ENCODE results near the gene NMNAT2. TPM values are rescaled to one million over a fixed set of nuclear protein-coding genes. Genes with fewer than 3 reads are reported as not detected.

NMNAT2 gene
- total and polyA plus RNA-seq, 2 experiments from 2014 or later, result 3.6 to 10.0 TPM

DNA sequence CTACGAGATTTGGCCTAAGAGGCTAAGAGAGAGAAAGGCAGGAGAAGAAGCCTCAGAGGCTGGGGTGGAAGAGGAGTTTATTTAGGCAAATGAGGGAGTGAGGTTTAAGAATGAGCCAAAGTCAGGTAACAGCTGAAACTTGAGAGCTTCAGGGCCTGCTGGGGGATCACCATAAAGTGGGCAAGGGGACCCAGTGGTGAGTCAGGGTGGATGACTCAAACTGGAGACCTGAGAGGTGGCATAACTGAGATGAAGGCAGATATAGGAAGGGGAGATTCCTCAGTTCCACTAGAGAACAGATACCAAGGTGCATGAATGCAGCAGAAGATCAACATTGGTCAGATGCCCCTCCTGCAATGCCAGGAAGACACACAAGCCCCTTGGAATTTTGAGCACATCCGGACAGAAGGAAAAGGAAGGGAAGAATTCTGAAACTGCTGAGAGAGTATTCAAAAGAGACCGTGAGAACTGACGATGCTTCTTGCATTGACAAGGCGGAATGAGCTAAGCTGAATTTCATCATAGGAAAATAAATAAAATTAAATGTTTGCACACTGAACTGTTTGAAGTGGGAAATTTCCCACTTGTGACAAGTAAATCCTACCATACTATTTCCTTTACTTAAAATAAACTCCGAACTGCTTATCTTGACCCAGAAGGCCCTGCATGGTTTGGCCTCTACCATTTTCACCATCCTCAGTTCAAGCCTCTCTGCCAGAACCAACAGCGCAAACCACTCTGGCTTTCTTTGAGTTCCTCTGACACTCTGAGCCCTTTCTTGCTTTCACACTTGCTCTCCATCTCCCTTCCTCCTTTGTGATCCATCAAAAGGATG, 94.1 kb downstream of the NMNAT2 start (continued):
- TF ChIP-seq, protein P1, sequence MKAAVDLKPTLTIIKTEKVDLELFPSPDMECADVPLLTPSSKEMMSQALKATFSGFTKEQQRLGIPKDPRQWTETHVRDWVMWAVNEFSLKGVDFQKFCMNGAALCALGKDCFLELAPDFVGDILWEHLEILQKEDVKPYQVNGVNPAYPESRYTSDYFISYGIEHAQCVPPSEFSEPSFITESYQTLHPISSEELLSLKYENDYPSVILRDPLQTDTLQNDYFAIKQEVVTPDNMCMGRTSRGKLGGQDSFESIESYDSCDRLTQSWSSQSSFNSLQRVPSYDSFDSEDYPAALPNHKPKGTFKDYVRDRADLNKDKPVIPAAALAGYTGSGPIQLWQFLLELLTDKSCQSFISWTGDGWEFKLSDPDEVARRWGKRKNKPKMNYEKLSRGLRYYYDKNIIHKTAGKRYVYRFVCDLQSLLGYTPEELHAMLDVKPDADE (IDR thresholded peaks at IDR 0.05), result no peak
- TF ChIP-seq NANOG (IDR thresholded peaks at IDR 0.05; ENCODE audit: borderline replicate concordance), result no peak
- no peak for TF ChIP-seq POLR2AphosphoS5 (IDR thresholded peaks at IDR 0.05; ENCODE audit: low read depth)
- TF ChIP-seq, protein P2, sequence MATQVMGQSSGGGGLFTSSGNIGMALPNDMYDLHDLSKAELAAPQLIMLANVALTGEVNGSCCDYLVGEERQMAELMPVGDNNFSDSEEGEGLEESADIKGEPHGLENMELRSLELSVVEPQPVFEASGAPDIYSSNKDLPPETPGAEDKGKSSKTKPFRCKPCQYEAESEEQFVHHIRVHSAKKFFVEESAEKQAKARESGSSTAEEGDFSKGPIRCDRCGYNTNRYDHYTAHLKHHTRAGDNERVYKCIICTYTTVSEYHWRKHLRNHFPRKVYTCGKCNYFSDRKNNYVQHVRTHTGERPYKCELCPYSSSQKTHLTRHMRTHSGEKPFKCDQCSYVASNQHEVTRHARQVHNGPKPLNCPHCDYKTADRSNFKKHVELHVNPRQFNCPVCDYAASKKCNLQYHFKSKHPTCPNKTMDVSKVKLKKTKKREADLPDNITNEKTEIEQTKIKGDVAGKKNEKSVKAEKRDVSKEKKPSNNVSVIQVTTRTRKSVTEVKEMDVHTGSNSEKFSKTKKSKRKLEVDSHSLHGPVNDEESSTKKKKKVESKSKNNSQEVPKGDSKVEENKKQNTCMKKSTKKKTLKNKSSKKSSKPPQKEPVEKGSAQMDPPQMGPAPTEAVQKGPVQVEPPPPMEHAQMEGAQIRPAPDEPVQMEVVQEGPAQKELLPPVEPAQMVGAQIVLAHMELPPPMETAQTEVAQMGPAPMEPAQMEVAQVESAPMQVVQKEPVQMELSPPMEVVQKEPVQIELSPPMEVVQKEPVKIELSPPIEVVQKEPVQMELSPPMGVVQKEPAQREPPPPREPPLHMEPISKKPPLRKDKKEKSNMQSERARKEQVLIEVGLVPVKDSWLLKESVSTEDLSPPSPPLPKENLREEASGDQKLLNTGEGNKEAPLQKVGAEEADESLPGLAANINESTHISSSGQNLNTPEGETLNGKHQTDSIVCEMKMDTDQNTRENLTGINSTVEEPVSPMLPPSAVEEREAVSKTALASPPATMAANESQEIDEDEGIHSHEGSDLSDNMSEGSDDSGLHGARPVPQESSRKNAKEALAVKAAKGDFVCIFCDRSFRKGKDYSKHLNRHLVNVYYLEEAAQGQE (IDR thresholded peaks at IDR 0.05; ENCODE audit: unreplicated experiment), result no peak

DNA sequence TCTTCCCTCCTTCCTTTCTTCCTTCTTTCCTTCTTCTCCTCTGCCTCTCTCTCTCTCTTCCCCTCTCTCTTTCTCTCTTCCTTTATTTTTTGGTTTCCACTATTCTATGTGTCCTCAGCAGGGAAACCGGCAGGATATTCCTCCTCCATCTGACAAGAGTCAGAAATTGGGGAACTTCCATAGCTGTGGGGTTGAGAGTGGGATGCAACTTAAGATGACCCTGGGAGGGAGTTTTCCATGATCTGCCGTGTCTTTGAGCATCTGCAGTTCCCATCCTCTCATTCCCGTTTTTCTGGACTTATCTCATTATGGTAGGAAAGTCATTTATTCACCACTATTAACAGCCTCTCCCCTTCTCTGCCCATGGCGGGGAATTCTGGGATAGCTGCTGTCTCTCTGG, 98.6 kb downstream of the NMNAT2 start:
- Mint-ChIP-seq H3K4me1 (peaks cover 54% of the 10 kb centered on the region), H3K27ac (peak overlapping the region; percentile 25)
- TF ChIP-seq, protein P3, sequence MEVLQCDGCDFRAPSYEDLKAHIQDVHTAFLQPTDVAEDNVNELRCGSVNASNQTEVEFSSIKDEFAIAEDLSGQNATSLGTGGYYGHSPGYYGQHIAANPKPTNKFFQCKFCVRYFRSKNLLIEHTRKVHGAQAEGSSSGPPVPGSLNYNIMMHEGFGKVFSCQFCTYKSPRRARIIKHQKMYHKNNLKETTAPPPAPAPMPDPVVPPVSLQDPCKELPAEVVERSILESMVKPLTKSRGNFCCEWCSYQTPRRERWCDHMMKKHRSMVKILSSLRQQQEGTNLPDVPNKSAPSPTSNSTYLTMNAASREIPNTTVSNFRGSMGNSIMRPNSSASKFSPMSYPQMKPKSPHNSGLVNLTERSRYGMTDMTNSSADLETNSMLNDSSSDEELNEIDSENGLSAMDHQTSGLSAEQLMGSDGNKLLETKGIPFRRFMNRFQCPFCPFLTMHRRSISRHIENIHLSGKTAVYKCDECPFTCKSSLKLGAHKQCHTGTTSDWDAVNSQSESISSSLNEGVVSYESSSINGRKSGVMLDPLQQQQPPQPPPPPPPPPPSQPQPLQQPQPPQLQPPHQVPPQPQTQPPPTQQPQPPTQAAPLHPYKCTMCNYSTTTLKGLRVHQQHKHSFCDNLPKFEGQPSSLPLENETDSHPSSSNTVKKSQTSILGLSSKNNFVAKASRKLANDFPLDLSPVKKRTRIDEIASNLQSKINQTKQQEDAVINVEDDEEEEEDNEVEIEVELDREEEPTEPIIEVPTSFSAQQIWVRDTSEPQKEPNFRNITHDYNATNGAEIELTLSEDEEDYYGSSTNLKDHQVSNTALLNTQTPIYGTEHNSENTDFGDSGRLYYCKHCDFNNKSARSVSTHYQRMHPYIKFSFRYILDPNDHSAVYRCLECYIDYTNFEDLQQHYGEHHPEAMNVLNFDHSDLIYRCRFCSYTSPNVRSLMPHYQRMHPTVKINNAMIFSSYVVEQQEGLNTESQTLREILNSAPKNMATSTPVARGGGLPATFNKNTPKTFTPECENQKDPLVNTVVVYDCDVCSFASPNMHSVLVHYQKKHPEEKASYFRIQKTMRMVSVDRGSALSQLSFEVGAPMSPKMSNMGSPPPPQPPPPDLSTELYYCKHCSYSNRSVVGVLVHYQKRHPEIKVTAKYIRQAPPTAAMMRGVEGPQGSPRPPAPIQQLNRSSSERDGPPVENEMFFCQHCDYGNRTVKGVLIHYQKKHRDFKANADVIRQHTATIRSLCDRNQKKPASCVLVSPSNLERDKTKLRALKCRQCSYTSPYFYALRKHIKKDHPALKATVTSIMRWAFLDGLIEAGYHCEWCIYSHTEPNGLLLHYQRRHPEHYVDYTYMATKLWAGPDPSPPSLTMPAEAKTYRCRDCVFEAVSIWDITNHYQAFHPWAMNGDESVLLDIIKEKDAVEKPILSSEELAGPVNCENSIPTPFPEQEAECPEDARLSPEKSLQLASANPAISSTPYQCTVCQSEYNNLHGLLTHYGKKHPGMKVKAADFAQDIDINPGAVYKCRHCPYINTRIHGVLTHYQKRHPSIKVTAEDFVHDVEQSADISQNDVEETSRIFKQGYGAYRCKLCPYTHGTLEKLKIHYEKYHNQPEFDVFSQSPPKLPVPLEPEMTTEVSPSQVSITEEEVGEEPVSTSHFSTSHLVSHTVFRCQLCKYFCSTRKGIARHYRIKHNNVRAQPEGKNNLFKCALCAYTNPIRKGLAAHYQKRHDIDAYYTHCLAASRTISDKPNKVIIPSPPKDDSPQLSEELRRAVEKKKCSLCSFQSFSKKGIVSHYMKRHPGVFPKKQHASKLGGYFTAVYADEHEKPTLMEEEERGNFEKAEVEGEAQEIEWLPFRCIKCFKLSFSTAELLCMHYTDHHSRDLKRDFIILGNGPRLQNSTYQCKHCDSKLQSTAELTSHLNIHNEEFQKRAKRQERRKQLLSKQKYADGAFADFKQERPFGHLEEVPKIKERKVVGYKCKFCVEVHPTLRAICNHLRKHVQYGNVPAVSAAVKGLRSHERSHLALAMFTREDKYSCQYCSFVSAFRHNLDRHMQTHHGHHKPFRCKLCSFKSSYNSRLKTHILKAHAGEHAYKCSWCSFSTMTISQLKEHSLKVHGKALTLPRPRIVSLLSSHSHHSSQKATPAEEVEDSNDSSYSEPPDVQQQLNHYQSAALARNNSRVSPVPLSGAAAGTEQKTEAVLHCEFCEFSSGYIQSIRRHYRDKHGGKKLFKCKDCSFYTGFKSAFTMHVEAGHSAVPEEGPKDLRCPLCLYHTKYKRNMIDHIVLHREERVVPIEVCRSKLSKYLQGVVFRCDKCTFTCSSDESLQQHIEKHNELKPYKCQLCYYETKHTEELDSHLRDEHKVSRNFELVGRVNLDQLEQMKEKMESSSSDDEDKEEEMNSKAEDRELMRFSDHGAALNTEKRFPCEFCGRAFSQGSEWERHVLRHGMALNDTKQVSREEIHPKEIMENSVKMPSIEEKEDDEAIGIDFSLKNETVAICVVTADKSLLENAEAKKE (CRISPR knock-in tag; IDR thresholded peaks at IDR 0.05), result no peak
- TF ChIP-seq ZNF331 (CRISPR knock-in tag; IDR thresholded peaks at IDR 0.05; ENCODE audit: low read depth), result no peak
- TF ChIP-seq, protein P4, sequence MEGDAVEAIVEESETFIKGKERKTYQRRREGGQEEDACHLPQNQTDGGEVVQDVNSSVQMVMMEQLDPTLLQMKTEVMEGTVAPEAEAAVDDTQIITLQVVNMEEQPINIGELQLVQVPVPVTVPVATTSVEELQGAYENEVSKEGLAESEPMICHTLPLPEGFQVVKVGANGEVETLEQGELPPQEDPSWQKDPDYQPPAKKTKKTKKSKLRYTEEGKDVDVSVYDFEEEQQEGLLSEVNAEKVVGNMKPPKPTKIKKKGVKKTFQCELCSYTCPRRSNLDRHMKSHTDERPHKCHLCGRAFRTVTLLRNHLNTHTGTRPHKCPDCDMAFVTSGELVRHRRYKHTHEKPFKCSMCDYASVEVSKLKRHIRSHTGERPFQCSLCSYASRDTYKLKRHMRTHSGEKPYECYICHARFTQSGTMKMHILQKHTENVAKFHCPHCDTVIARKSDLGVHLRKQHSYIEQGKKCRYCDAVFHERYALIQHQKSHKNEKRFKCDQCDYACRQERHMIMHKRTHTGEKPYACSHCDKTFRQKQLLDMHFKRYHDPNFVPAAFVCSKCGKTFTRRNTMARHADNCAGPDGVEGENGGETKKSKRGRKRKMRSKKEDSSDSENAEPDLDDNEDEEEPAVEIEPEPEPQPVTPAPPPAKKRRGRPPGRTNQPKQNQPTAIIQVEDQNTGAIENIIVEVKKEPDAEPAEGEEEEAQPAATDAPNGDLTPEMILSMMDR (conservative IDR thresholded peaks at IDR 0.05; ENCODE audit: low read depth in 2 of 2), result no peak
- TF ChIP-seq EZH2 (IDR thresholded peaks at IDR 0.05; ENCODE audit: low read depth, unreplicated experiment), result no peak

More for the DNA sequence above, 98.6 kb downstream of the NMNAT2 start:
- Mint-ChIP-seq H3K4me3 (no peak overlapping the region; the same call in 2 of the 3 replicates), H3K36me3 (ENCODE audit: low read depth) (peaks cover 9% of the 10 kb centered on the region), H3K9me3 (peaks cover 7% of the 10 kb centered on the region; the same call in 2 of the 3 replicates), H3K27me3 (ENCODE audit: insufficient read depth, low read depth, poor library complexity) (peaks cover 5% of the 10 kb centered on the region)
- H3K4me1 ChIP-seq (ENCODE audit: insufficient read depth), result peaks cover 34% of the 10 kb centered on the region
- peaks cover 4% of the 10 kb centered on the region; the same call in 1 of the 2 replicates for H3K9me2 ChIP-seq (ENCODE audit: insufficient read depth)
- no peak for DNase-seq (ENCODE audit: low spot score)
- no peak overlapping the region for H3K4me3 ChIP-seq
- H3K36me3 ChIP-seq (ENCODE audit: insufficient read depth), result no peaks in the 10 kb centered on the region
- H3K79me2 ChIP-seq (replicated peaks; ENCODE audit: insufficient read depth), result no peaks in the 10 kb centered on the region
- no peak for ATAC-seq
- peaks cover 6% of the 10 kb centered on the region; the same call in 1 of the 2 replicates for H3F3A ChIP-seq (replicated peaks; ENCODE audit: low read depth)
- 0 out of 2 replicates have a peak overlapping the region, but pooled peaks have one; percentile 10 for H3K4me2 ChIP-seq
- no peaks in the 10 kb centered on the region for H4K20me1 ChIP-seq (replicated peaks; ENCODE audit: insufficient read depth)
- H3K27me3 ChIP-seq (ENCODE audit: insufficient read depth), result no peaks in the 10 kb centered on the region
- no peak overlapping the region for H3K27ac ChIP-seq (ENCODE audit: low read depth)
- no peak overlapping the region for H2AFZ ChIP-seq
